NCI-H2081 treated with DMSO at 0.1 percent for 48 hours (cell line): ENCODE results near the gene LAMTOR1.

Experiments
- DNase-seq: peaks from one replicate; lab custom pipeline; 2025; lab: John Stamatoyannopoulos, UW

Gene LAMTOR1

GRCh38 chr11:72119198-72119597, 16.1 kb upstream of the LAMTOR1 start:
- no peak for DNase-seq

- no peak for DNase-seq
Measured at GRCh38 chr11:72116019-72116755, 13.1 kb upstream of the LAMTOR1 start.

- no peak for DNase-seq
Measured at GRCh38 chr11:72114570-72114969, 11.5 kb upstream of the LAMTOR1 start.

GRCh38 chr11:72112978-72113808, 10.1 kb upstream of the LAMTOR1 start:
- DNase-seq: no peak

GRCh38 chr11:72112143-72112977, 9.3 kb upstream of the LAMTOR1 start, which contains the start of gene ANAPC15:
Gene ANAPC15, minus strand, starts transcription at chr11:72112695. Its CDS starts 1,419 bp downstream, at chr11:72111276.
- peak; percentile 99 for DNase-seq

- DNase-seq: no peak
Measured at GRCh38 chr11:72111300-72112142, 8.4 kb upstream of the LAMTOR1 start.

- DNase-seq: no peak
Measured at GRCh38 chr11:72105888-72106287, 2.8 kb upstream of the LAMTOR1 start, which contains the start of gene TOMT. Gene TOMT, plus strand, starts transcription at chr11:72105924. Its CDS starts 28 bp downstream, at chr11:72105952.

GRCh38 chr11:72103754-72104167, 664 bp upstream of the LAMTOR1 start:
- DNase-seq: no peak

GRCh38 chr11:72102631-72102945, 509 bp downstream of the LAMTOR1 start:
- DNase-seq: peak; percentile 32

GRCh38 chr11:72102162-72102561, 935 bp downstream of the LAMTOR1 start:
- DNase-seq: no peak

GRCh38 chr11:72100462-72100861, 2.6 kb downstream of the LAMTOR1 start:
- no peak for DNase-seq

GRCh38 chr11:72100009-72100408, 3.1 kb downstream of the LAMTOR1 start:
- DNase-seq: no peak

GRCh38 chr11:72098741-72099140, 4.4 kb downstream of the LAMTOR1 start:
- DNase-seq: no peak

- DNase-seq: no peak
Measured at GRCh38 chr11:72091292-72091691, 11.8 kb downstream of the LAMTOR1 start.

- no peak for DNase-seq
Measured at GRCh38 chr11:72088076-72088808, 14.9 kb downstream of the LAMTOR1 start.

GRCh38 chr11:72085621-72086351, 17.3 kb downstream of the LAMTOR1 start:
- DNase-seq: peak; percentile 24

- DNase-seq: no peak
Measured at GRCh38 chr11:72084965-72085364, 18.1 kb downstream of the LAMTOR1 start.

- no peak for DNase-seq
Measured at GRCh38 chr11:72084076-72084475, 19.0 kb downstream of the LAMTOR1 start.

GRCh38 chr11:72083414-72083813, 19.7 kb downstream of the LAMTOR1 start:
- DNase-seq: no peak
